Gastrocnemius medialis (tissue), 4 donors: ENCODE results near the gene SLC38A2. TPM values are rescaled to one million over a fixed set of nuclear protein-coding genes. Genes with fewer than 3 reads are reported as not detected.

Source experiments
- ATAC-seq, 2 donors: fragments of 150-250 bp; one replicate each; pipeline ENCODE4 v1.9.1; 2016
- DNase-seq, 2 donors: peaks; one replicate each; pipeline ENCODE4 v3.0.0-alpha.2; 2019
- H3K27ac ChIP-seq, 4 donors: fragments of 200-600 bp; sonication (generic); 1 replicate in 1 of 4; 2 replicates in 3 of 4; pipeline ENCODE4 v1.5.1; 2016 to 2018; ENCODE audit warnings: mild to moderate bottlenecking in 2 of 4, moderate library complexity in 1 of 4
- H3K27me3 ChIP-seq, 3 donors: fragments of 200-600 bp; sonication (generic) in 2 of 3; 1 replicate in 1 of 3; 2 replicates in 2 of 3; pipeline versions ENCODE4 v1.5.1 to v1.6.0; 2016 to 2019; ENCODE audit warnings: mild to moderate bottlenecking in 1 of 3, moderate library complexity in 1 of 3
- H3K36me3 ChIP-seq, 2 donors: fragments of 200-600 bp; sonication (generic) in 1 of 2; one replicate each; pipeline ENCODE4 v1.5.1; 2017 to 2018
- H3K4me1 ChIP-seq, 2 donors: fragments of 200-600 bp; sonication (generic) in 1 of 2; one replicate each; pipeline ENCODE4 v1.5.1; 2016 to 2017; ENCODE audit warnings: mild to moderate bottlenecking in 2 of 2
- H3K4me3 ChIP-seq, 4 donors: fragments of 200-600 bp; sonication (generic) in 3 of 4; 1 replicate in 1 of 4; 2 replicates in 3 of 4; pipeline ENCODE4 v1.5.1; 2016 to 2019; ENCODE audit warnings: mild to moderate bottlenecking in 2 of 4
- H3K9me3 ChIP-seq, 3 donors: fragments of 200-600 bp; sonication (generic) in 2 of 3; 1 replicate in 1 of 3; 2 replicates in 2 of 3; pipeline ENCODE4 v1.5.1; 2016 to 2019
- POLR2A ChIP-seq, 2 donors: fragments of 450-650 bp; IDR thresholded peaks; one replicate each; pipeline ENCODE4 v1.6.1; 2017; ENCODE audit warnings: antibody characterized with exemption in 2 of 2, mild to moderate bottlenecking in 2 of 2, moderate library complexity in 2 of 2
- in situ Hi-C, 4 donors: fragments of 200-750 bp; cut with MboI; loops; one replicate each; pipeline versions ENCODE4 v1.15.0 to v1.8.0; 2017; ENCODE audit warnings: low sequenced_read_pairs in 4 of 4
- intact Hi-C: fragments of 100-400 bp; cut with DNase I; formaldehyde crosslinking; loops from one replicate; pipeline ENCODE4 v1.15.1; 2023; ENCODE audit warnings: low total_unique reads
- total RNA-seq, 4 donors: library from RNA; depleted of rRNA; stranded (reverse); fragments of >200 nt; gene quantifications; one replicate each; pipeline versions ENCODE4 v1.1.0 to v1.2.3, GENCODE V29; 2016
- TF ChIP-seq, protein P1 (sequence below), 5 experiments: fragments of 450-650 bp in 3 of 5; fragments of 200-600 bp in 2 of 5; sonication (generic) in 2 of 5; IDR thresholded peaks in 4 of 5; conservative IDR thresholded peaks in 1 of 5; 1 replicate in 4 of 5; 2 replicates in 1 of 5; pipeline ENCODE4 v1.5.1; 2016 to 2019; ENCODE audit warnings: antibody characterized with exemption in 5 of 5, mild to moderate bottlenecking in 3 of 5, moderate library complexity in 3 of 5

Gene SLC38A2
- total RNA-seq, 4 donors from 2014 or later = 260 to 853 (median 400) TPM

- intact Hi-C loops (loop anchor here (5.0 kb wide), 1 partner anchor 249 kb away; no protein-coding TSS in a partner anchor), in situ Hi-C loops (loop anchor here in 3 of 4 donors (10.0 to 25.0 kb wide), 3 partner anchors 294 to 381 kb away; partner anchors contain the start of gene SCAF11 (in 1 of the 3))
- DNase-seq (no peak), ATAC-seq (no peak)
- Histone ChIP-seq H3K36me3 (peaks cover 5 to 79% of the 10 kb centered on the region in 2 donors), H3K9me3 (no peaks in the 10 kb centered on the region), H3K27me3 (no peaks in the 10 kb centered on the region), H3K27ac (peak overlapping the region; percentile 93 to 97 (median 95)), H3K4me3 (peak overlapping the region; percentile 68 to 87 (median 80)), H3K4me1 (peaks cover 71 to 73% of the 10 kb centered on the region in 2 donors)
- TF ChIP-seq, protein P1, sequence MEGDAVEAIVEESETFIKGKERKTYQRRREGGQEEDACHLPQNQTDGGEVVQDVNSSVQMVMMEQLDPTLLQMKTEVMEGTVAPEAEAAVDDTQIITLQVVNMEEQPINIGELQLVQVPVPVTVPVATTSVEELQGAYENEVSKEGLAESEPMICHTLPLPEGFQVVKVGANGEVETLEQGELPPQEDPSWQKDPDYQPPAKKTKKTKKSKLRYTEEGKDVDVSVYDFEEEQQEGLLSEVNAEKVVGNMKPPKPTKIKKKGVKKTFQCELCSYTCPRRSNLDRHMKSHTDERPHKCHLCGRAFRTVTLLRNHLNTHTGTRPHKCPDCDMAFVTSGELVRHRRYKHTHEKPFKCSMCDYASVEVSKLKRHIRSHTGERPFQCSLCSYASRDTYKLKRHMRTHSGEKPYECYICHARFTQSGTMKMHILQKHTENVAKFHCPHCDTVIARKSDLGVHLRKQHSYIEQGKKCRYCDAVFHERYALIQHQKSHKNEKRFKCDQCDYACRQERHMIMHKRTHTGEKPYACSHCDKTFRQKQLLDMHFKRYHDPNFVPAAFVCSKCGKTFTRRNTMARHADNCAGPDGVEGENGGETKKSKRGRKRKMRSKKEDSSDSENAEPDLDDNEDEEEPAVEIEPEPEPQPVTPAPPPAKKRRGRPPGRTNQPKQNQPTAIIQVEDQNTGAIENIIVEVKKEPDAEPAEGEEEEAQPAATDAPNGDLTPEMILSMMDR (IDR thresholded peaks at IDR 0.05 in 4 of 5, conservative IDR thresholded peaks at IDR 0.05 in 1 of 5) = no peak
- no peak for TF ChIP-seq POLR2A (IDR thresholded peaks at IDR 0.05)
Observed at GRCh38 chr12:46368684-46369083, 3.9 kb downstream of the SLC38A2 start.

DNA sequence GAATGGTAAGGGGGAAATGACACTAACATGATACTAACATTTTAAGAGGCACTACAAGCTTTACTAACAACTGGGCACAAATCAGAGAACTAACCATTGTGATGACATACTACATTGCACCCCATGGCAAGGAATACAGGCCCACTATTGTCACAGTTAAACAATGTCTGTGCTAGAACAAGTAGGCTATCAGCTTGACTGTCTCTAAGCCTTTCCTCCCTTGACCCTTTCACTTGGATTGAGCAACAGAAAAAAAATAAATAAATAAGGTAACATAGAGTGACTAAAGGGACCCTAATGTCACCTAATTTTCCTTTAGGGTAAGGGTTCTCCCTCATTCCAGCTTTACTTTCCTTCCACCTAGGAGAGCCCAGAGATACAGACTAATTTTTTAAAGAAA, 4.4 kb downstream of the SLC38A2 start:
- in situ Hi-C loops = loop anchor here in 3 of 4 donors (10.0 to 25.0 kb wide), 3 partner anchors 294 to 381 kb away; partner anchors contain the start of gene SCAF11 (in 1 of the 3)
- Histone ChIP-seq H3K27me3 (no peaks in the 10 kb centered on the region), H3K4me1 (peaks cover 74% of the 10 kb centered on the region in 2 donors), H3K4me3 (peak overlapping the region; percentile 68 to 87 (median 80)), H3K27ac (peak overlapping the region; percentile 93 to 97 (median 95)), H3K36me3 (peaks cover 7 to 84% of the 10 kb centered on the region in 2 donors), H3K9me3 (no peaks in the 10 kb centered on the region)
- intact Hi-C loops = loop anchor here (5.0 kb wide), 1 partner anchor 249 kb away; no protein-coding TSS in a partner anchor
- TF ChIP-seq, protein P1 (IDR thresholded peaks at IDR 0.05 in 4 of 5, conservative IDR thresholded peaks at IDR 0.05 in 1 of 5) = no peak
- TF ChIP-seq POLR2A (IDR thresholded peaks at IDR 0.05) = no peak
- DNase-seq = no peak
- no peak for ATAC-seq

GRCh38 chr12:46367351-46368029, 5.1 kb downstream of the SLC38A2 start:
- intact Hi-C loops = loop anchor here (5.0 kb wide), 1 partner anchor 250 kb away; no protein-coding TSS in a partner anchor

DNA sequence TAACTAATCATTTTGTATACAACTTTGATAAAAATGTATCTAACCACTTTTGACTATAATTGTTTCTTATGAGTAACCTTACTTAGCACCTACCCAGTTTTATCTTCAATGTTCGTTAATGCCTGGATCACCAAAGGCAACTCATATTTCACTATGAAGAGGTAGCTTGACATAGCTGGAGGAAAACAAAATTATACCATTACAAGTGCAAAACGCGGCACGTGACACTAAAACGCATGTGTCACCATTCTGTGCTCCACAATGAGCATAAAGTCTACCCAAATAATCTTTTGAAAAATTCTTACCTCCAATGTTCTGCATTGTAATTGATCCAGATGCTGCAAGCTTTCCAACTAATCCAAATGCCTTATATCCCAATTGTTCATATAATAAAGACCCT, 5.8 kb downstream of the SLC38A2 start:
- no peak for TF ChIP-seq POLR2A (IDR thresholded peaks at IDR 0.05)
- TF ChIP-seq, protein P1 (IDR thresholded peaks at IDR 0.05 in 4 of 5, conservative IDR thresholded peaks at IDR 0.05 in 1 of 5) = no peak
- H3K27me3 ChIP-seq = no peaks in the 10 kb centered on the region
- ATAC-seq = no peak
- in situ Hi-C loops = loop anchor here in 3 of 4 donors (10.0 to 25.0 kb wide), 3 partner anchors 296 to 379 kb away; partner anchors contain the start of gene SCAF11 (in 1 of the 3)
- intact Hi-C loops = loop anchor here (5.0 kb wide), 1 partner anchor 251 kb away; no protein-coding TSS in a partner anchor
- no peaks in the 10 kb centered on the region for H3K9me3 ChIP-seq
- peak overlapping the region in 3 of 4 donors; percentile 68 to 87 (median 84) for H3K4me3 ChIP-seq
- peaks cover 83 to 85% of the 10 kb centered on the region in 2 donors for H3K4me1 ChIP-seq
- H3K36me3 ChIP-seq = peaks cover 15 to 97% of the 10 kb centered on the region in 2 donors
- no peak for DNase-seq
- H3K27ac ChIP-seq = peak overlapping the region; percentile 93 to 97 (median 95)

More at GRCh38 chr12:46367351-46368029, 5.1 kb downstream of the SLC38A2 start:
- DNase-seq = no peak
- ATAC-seq = no peak
- peaks cover 9 to 91% of the 10 kb centered on the region in 2 donors for H3K36me3 ChIP-seq
- in situ Hi-C loops = loop anchor here in 3 of 4 donors (10.0 to 25.0 kb wide), 3 partner anchors 295 to 380 kb away; partner anchors contain the start of gene SCAF11 (in 1 of the 3)
- H3K4me1 ChIP-seq = peaks cover 79 to 80% of the 10 kb centered on the region in 2 donors
- no peaks in the 10 kb centered on the region for H3K27me3 ChIP-seq
- TF ChIP-seq POLR2A (IDR thresholded peaks at IDR 0.05) = no peak
- TF ChIP-seq, protein P1 (IDR thresholded peaks at IDR 0.05 in 4 of 5, conservative IDR thresholded peaks at IDR 0.05 in 1 of 5) = no peak
- H3K4me3 ChIP-seq = peak overlapping the region; percentile 68 to 87 (median 80)
- H3K27ac ChIP-seq = peak overlapping the region; percentile 93 to 97 (median 95)
- H3K9me3 ChIP-seq = no peaks in the 10 kb centered on the region
